Keratinocyte (primary cell): Measurements from ENCODE around the gene ATN1.

Experiments
- CTCF ChIP-seq, 3 experiments: IDR thresholded peaks in 1 of 3; conservative IDR thresholded peaks in 1 of 3; optimal IDR thresholded peaks in 1 of 3; 2 replicates in 2 of 3; 3 replicates in 1 of 3; pipeline versions ENCODE3 to v1.5.1; 2011; ENCODE audit warnings: low read length in 3 of 3, mild to moderate bottlenecking in 3 of 3, moderate library complexity in 2 of 3, control low read depth in 1 of 3, inconsistent platforms in 1 of 3; ENCODE audit not compliant: insufficient read depth in 2 of 3; ENCODE audit errors: extremely low read depth in 1 of 3
- EZH2 ChIP-seq: IDR thresholded peaks from one replicate; pipeline ENCODE4 v1.6.1; 2012; ENCODE audit warnings: inconsistent platforms, mild to moderate bottlenecking, low read length, moderate library complexity

DNA sequence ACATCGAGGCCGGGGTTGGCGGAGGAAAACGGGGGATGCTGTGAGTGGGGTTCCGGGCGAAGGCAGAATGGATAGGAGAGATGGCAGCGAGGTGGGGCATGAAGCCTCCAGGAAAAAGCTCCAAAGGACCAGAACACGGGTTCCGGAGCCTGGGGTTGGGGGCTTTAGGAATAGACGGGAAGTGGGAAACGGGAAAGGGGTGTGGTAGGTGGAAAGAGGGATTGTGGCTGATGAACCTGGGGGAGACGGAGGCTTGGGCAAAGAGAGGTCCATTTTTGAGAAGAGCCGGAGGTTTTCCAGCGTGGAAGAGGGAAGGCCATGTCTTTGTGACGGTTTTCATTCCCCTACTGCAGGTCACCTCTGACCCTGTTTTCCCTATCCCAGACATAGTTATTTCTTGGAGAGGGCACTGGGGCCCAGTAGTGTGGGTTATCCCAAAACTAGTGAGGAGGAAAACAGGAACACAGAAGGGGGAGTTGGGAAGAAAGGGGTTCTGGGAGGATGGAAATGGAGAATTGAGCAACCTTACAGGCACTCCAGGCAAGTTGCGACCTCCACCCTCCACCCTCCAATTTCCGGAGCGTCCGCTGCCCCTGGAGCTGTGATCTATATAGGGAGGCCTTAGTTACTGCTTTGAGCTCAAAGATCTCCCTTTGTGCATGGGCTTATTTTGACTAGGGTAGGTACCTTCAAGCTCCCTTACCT, 1.1 kb downstream of the ATN1 start:
- TF ChIP-seq EZH2 (no peak), CTCF (optimal IDR thresholded peaks at IDR 0.05 in 1 of 3, IDR thresholded peaks at IDR 0.05 in 1 of 3, conservative IDR thresholded peaks at IDR 0.05 in 1 of 3; ENCODE audit: extremely low read depth in 1 of 3, insufficient read depth in 2 of 3, low read length in 3 of 3) (no peak)
